Measurements from ENCODE around the gene CBX4.

Gene CBX4

DNA sequence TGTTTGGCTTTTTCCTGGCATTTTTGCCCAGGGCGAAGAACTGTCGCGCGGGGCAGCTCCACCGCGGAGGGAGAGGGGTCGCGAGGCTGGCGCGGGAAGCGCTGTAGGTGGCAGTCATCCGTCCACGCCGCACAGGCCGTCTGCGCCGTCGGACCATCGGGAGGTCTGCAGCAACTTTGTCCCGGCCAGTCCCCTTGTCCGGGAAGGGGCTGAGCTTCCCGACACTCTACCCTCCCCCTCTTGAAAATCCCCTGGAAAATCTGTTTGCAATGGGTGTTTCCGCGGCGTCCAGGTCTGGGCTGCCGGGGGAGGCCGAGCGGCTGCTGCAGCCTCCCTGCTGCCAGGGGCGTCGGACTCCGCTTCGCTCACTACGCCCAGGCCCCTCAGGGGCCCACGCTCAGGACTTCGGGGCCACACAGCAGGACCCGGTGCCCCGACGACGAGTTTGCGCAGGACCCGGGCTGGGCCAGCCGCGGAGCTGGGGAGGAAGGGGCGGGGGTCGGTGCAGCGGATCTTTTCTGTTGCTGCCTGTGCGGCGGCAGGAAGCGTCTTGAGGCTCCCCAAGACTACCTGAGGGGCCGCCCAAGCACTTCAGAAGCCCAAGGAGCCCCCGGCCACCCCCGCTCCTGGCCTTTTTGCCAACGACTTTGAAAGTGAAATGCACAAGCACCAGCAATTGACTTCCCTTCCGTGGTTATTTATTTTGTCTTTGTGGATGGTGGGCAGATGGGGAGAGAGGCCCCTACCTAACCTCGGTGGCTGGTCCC is 2.3 kb upstream of the CBX4 start:
- DNase-seq: no peak

GRCh38 chr17:79840989-79841286 is 1.7 kb upstream of the CBX4 start:
- DNase-seq: no peak

DNA sequence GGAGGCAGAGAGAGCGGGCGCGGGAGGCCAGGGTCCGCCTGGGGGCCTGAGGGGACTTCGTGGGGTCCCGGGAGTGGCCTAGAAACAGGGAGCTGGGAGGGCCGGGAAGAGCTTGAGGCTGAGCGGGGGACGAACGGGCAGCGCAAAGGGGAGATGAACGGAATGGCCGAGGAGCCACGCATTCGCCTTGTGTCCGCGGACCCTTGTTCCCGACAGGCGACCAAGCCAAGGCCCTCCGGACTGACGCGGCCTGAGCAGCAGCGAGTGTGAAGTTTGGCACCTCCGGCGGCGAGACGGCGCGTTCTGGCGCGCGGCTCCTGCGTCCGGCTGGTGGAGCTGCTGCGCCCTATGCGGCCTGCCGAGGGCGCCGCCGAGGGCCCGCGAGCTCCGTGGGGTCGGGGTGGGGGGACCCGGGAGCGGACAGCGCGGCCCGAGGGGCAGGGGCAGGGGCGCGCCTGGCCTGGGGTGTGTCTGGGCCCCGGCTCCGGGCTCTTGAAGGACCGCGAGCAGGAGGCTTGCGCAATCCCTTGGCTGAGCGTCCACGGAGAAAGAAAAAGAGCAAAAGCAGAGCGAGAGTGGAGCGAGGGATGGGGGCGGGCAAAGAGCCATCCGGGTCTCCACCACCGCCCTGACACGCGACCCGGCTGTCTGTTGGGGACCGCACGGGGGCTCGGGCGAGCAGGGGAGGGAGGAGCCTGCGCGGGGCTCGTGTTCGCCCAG is 1.2 kb upstream of the CBX4 start:
- peak; percentile 30 to 71 (median 58) for DNase-seq

GRCh38 chr17:79838522-79839274 is 542 bp downstream of the CBX4 start:
- peak; percentile 50 to 76 (median 70) for DNase-seq

DNA sequence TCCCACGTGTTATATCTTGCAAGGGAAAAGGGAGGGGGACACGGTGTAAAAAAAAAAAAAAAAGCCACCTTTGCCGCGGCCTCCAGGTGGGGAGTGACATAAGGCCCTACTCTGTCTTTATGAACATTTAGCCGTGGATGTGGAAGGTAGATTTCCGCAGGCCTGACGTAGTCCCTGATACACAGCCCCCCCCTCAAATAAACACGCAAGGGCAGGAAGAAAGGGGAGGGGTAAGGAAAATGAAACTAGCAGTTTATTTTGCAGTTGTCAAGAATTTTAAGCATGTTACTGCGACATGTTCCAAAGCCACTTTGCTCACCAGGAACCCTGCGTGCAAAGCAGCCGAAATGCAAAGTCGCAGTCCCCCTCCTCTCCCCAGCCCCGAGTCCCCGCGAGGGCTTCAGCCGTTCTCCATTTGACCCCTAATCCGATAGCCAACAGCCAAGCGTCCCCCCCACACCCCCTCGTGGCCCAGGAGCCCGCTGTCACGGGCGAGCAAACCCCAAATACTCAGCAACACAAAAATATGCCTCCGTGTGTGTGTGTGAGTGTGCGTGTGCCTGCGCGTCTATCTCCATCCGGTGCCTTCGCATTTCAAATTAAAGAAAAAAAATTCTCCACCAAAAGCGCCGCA is 1.2 kb downstream of the CBX4 start:
- no peak for DNase-seq

DNA sequence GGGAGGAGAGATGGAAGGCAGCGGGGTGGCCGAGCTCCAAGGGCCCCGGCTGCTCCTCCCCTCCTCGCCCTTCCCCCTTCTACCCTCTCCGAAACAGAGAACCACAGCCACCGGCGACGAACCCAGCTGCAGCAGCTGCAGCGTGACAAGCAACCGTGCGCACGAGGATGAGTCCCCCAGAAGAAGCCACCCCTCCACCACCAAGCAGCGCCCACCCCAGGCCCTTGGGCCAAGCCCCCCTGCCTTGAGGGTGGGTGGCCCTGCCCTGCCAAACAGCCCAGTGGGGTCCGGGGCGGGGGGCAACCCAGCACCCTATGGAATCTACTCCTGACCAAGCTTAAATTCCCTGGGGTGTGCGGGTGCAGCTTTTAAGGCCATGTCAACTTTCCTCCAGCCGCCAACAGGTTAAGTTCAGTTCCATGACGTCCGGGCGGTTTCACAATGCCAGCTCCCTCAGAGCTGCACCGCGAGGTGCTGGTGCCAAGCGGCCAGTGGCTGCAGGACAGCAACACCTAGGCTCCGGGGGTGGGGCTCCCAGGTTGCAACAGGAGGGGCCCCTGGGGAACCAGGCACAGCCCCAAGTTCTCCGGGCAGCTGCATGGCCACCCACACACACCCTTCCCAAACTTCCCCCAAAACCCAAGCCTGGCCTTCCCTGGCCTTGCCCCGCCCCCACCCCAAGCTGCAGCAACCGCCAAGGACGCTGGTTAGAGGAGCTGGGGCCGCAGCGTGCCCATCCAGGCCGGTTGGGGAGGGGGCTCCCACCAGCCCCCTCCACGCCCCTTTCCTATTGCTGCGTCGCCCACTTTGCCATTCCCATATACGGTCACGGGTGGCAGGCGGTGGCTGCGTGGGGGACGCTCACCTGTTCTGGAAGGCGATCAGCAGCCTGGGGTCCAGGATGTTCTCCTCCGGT is 2.0 kb downstream of the CBX4 start:
- DNase-seq: peak; percentile 73 to 85 (median 78)

DNA sequence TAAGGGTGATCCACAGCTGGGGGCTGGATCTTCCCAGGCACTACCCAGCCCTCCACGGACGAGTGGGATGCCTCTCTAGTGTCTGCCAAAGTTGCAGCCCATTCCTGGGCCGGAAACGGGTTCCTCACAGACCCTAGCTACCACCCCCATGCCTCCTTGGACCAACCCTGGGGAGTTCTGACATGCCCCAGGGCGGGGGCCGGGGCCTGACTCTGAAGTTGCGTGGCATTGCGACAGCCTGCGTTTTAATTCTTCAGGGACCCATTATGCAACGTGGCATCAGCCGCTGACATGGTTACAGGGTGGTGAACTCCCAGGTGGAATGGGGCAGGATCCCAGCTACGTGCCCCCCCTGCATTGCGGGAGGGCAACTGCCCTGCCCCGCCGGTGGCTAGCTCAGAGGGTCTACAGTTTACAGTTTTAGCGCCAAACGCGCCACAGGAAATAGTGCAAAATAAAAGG is 2.7 kb downstream of the CBX4 start:
- peak; percentile 45 to 78 (median 64) for DNase-seq

- no peak for DNase-seq
Measured at GRCh38 chr17:79835953-79836509, 3.2 kb downstream of the CBX4 start.

- DNase-seq: no peak
Measured at GRCh38 chr17:79835470-79835899, 3.8 kb downstream of the CBX4 start.

- no peak for DNase-seq
Measured at GRCh38 chr17:79834565-79835469, 4.4 kb downstream of the CBX4 start.

GRCh38 chr17:79833744-79834564 is 5.3 kb downstream of the CBX4 start:
- DNase-seq: no peak

- DNase-seq: no peak
Measured at GRCh38 chr17:79833110-79833450, 6.2 kb downstream of the CBX4 start.

- DNase-seq: peak in 2 of 4 experiments; percentile 41 to 43
Measured at GRCh38 chr17:79832218-79833109, 6.8 kb downstream of the CBX4 start.

- peak in 3 of 4 experiments; percentile 50 to 67 (median 62) for DNase-seq
Measured at GRCh38 chr17:79831265-79832217, 7.7 kb downstream of the CBX4 start.

DNA sequence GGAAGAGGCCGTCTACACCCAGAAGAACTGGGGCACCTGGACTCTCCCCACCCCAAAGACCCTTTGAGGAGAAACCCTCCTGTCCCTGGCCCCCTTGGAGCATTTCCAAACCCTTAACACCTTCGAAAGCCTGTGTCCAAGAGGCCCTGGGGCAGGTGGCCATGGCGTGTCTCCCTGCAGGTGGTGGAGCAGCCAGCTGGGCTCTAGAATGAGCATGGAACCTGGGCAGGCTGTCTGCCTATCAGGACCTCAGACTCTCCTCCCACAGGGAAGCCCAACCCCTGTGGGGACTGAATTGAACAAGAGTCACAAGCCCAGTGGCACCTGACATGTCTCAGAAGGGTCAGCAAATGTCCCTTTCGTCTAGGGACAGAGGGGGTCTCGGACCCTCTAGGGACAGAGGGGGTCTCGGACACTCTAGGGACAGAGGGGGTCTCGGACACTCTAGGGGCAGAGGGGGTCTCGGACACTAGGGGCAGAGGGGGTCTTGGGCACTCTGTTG is 8.4 kb downstream of the CBX4 start:
- DNase-seq: no peak

DNA sequence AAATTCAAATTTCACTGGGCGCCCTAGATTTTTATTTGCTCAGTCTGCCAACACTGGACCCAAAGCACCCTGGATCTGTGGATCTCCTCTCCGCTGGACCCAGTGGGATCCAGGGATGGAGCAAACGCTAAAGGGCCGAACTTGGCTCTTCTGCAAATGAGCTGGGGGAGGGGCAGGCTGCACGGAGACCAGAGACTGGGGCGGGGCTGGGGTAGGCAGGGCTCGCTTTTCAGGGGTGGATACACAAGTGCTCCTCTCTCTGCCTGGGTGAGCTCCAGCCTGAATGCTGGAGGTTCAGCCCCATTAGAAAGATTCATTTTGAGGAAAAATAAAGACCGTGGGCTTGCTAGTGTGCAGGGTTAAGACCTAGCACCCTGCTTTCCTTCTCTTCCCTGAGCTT is 8.9 kb downstream of the CBX4 start:
- DNase-seq: no peak

GRCh38 chr17:79829457-79829856 is 9.8 kb downstream of the CBX4 start:
- no peak for DNase-seq

Data from suppressor macrophage (primary cell).